Breast epithelium (tissue), 4 donors: ENCODE measurements around the gene PHB1. TPM values are rescaled to one million over a fixed set of nuclear protein-coding genes. Genes with fewer than 3 reads are reported as not detected.

Experiments
- DNase-seq, 2 donors: peaks; one replicate each; pipeline ENCODE4 v3.0.0-alpha.2; 2019; ENCODE audit warnings: low spot score in 2 of 2
- H3K27ac ChIP-seq, 2 donors: fragments of 200-600 bp; sonication (generic) in 1 of 2; one replicate each; pipeline ENCODE4 v1.5.1; 2016 to 2019; ENCODE audit warnings: mild to moderate bottlenecking in 1 of 2
- H3K27me3 ChIP-seq, 2 donors: fragments of 200-600 bp; sonication (generic) in 1 of 2; one replicate each; pipeline versions ENCODE4 v1.5.1 to v1.6.0; 2017 to 2019; ENCODE audit warnings: control low read depth in 1 of 2, mild to moderate bottlenecking in 1 of 2
- H3K36me3 ChIP-seq: fragments of 200-600 bp; one replicate; pipeline ENCODE4 v1.5.1; 2019
- H3K4me1 ChIP-seq, 2 donors: fragments of 200-600 bp; sonication (generic); one replicate each; pipeline ENCODE4 v1.5.1; 2016 to 2019; ENCODE audit warnings: control low read depth in 1 of 2
- H3K4me3 ChIP-seq, 3 donors: fragments of 200-600 bp; sonication (generic); 1 replicate in 2 of 3; 2 replicates in 1 of 3; pipeline ENCODE4 v1.5.1; 2016 to 2019; ENCODE audit warnings: mild to moderate bottlenecking in 3 of 3, moderate library complexity in 2 of 3
- H3K9me3 ChIP-seq, 2 donors: fragments of 200-600 bp; sonication (generic) in 1 of 2; one replicate each; pipeline ENCODE4 v1.5.1; 2016 to 2019; ENCODE audit warnings: control low read depth in 1 of 2
- CTCF ChIP-seq, 3 donors: fragments of 450-650 bp; IDR thresholded peaks; one replicate each; pipeline ENCODE4 v1.5.1; 2016 to 2017; ENCODE audit warnings: antibody characterized with exemption in 3 of 3, mild to moderate bottlenecking in 3 of 3, moderate library complexity in 3 of 3
- POLR2A ChIP-seq: fragments of 450-650 bp; IDR thresholded peaks from one replicate; pipeline ENCODE4 v1.6.1; 2016; ENCODE audit warnings: antibody characterized with exemption, mild to moderate bottlenecking, moderate library complexity
- POLR2AphosphoS5 ChIP-seq, 3 donors: sonication (generic); formaldehyde crosslinking; IDR thresholded peaks; one replicate each; pipeline ENCODE4 v1.6.1; 2017; ENCODE audit warnings: antibody characterized with exemption in 3 of 3
- intact Hi-C: fragments of 100-400 bp; cut with DNase I; formaldehyde crosslinking; loops from one replicate; pipeline ENCODE4 v1.15.1; 2023; ENCODE audit warnings: low total_unique reads
- total RNA-seq, 3 donors: library from RNA; depleted of rRNA; stranded (reverse); fragments of >200 nt; gene quantifications; one replicate each; pipeline ENCODE4 v1.1.0, GENCODE V29; 2016

Gene PHB1
- total RNA-seq, 3 donors from 2014 or later = 100 to 110 (median 108) TPM

DNA sequence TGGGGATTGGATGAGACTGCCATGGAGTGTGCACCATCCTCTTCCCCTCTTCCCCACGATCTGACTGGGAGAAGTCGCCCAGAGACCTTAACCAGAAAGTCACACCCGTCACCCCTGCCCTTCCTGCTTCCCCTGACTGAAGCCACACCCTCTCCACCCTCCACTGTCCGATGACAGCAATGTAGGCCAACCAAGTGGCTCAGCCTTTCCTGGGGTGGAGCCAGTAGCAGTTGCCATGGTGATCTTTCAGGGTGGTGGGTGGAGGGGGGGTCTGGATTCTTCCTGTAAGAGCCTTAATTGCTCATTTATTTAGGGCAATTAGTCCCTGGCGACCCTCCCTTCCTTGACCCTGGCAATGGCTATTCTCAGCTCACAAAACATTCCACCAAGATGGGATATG lies 37.5 kb upstream of the PHB1 start:
- Histone ChIP-seq H3K4me1 (peaks cover 0 to 5% of the 10 kb centered on the region in 2 donors), H3K27ac (no peak overlapping the region), H3K9me3 (no peaks in the 10 kb centered on the region), H3K4me3 (no peak overlapping the region), H3K36me3 (no peaks in the 10 kb centered on the region), H3K27me3 (no peaks in the 10 kb centered on the region)
- intact Hi-C loops = no loop called here
- TF ChIP-seq POLR2A = no peak
- DNase-seq = no peak

DNA sequence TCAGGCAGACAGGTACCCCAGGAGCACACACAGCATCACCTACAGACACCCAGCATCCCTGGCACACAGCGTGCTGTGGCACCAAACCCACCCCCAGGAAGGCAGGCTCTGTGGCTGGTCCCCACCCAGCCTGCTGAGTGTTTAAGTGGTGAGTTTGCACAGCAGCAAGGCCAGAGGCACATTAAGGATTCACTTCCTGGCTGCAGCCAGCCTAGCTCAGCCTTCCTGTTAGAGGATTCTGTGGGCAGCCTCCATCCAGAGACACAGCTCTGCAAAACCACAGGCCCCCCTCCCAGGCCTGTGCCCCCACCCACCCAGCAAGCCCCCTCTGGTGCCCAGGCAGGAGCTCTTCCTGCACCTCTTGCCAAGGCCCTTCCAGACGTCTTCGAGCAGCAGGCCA lies 36.1 kb upstream of the PHB1 start:
- H3K9me3 ChIP-seq = no peaks in the 10 kb centered on the region
- no peaks in the 10 kb centered on the region for H3K27me3 ChIP-seq
- intact Hi-C loops = no loop called here
- no peak overlapping the region for H3K27ac ChIP-seq
- TF ChIP-seq CTCF (IDR thresholded peaks at IDR 0.05) = no peak
- TF ChIP-seq POLR2AphosphoS5 (IDR thresholded peaks at IDR 0.05) = no peak
- TF ChIP-seq POLR2A = no peak
- no peak overlapping the region for H3K4me3 ChIP-seq
- DNase-seq = no peak
- H3K4me1 ChIP-seq = peaks cover 0 to under 1% of the 10 kb centered on the region in 2 donors
- no peaks in the 10 kb centered on the region for H3K36me3 ChIP-seq

DNA sequence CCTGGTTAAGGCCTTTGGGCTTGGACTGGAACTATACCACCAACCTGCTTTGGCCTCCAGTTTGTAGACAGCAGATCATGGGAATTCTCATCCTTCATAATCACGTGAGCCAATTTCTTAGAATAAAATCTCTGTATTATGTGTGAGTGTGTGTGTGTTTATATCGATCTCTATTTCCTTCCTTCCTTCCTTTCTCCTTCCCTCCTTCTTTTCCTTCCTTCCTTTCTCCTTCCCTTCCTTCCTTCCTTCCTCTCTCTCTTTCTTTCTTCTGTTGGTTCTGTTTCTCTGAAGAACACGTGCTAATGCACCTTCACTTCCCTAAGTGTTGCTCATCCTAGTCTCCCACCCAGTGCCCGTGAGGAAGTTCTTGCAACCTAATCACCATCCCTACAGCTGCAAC lies 35.5 kb upstream of the PHB1 start:
- DNase-seq = no peak
- H3K4me1 ChIP-seq = no peaks in the 10 kb centered on the region
- H3K27ac ChIP-seq = no peak overlapping the region
- H3K4me3 ChIP-seq = no peak overlapping the region
- no peaks in the 10 kb centered on the region for H3K27me3 ChIP-seq
- H3K36me3 ChIP-seq = no peaks in the 10 kb centered on the region
- TF ChIP-seq CTCF (IDR thresholded peaks at IDR 0.05) (no peak), POLR2AphosphoS5 (IDR thresholded peaks at IDR 0.05) (no peak), POLR2A (no peak)
- H3K9me3 ChIP-seq = no peaks in the 10 kb centered on the region
- intact Hi-C loops = no loop called here

- no peaks in the 10 kb centered on the region for H3K27me3 ChIP-seq
- H3K4me3 ChIP-seq = no peak overlapping the region
- H3K27ac ChIP-seq = no peak overlapping the region
- no peaks in the 10 kb centered on the region for H3K9me3 ChIP-seq
- H3K4me1 ChIP-seq = no peaks in the 10 kb centered on the region
- H3K36me3 ChIP-seq = no peaks in the 10 kb centered on the region
- TF ChIP-seq POLR2A (no peak), POLR2AphosphoS5 (IDR thresholded peaks at IDR 0.05) (no peak), CTCF (IDR thresholded peaks at IDR 0.05) (no peak)
- DNase-seq = no peak
- intact Hi-C loops = no loop called here
These were observed 33.1 kb upstream of the PHB1 start for GRCh38 chr17:49447628-49448302.

- H3K27me3 ChIP-seq = no peaks in the 10 kb centered on the region
- no peak overlapping the region for H3K27ac ChIP-seq
- H3K4me3 ChIP-seq = no peak overlapping the region
- DNase-seq = no peak
- TF ChIP-seq CTCF (IDR thresholded peaks at IDR 0.05) (no peak), POLR2AphosphoS5 (IDR thresholded peaks at IDR 0.05) (no peak)
- intact Hi-C loops = no loop called here
- H3K9me3 ChIP-seq = no peaks in the 10 kb centered on the region
- no peaks in the 10 kb centered on the region for H3K4me1 ChIP-seq
- no peaks in the 10 kb centered on the region for H3K36me3 ChIP-seq
These were observed 30.9 kb upstream of the PHB1 start for GRCh38 chr17:49445591-49445990.

- intact Hi-C loops = no loop called here
- TF ChIP-seq CTCF (IDR thresholded peaks at IDR 0.05) = no peak
- TF ChIP-seq POLR2A = no peak
- no peak for TF ChIP-seq POLR2AphosphoS5 (IDR thresholded peaks at IDR 0.05)
- Histone ChIP-seq H3K4me1 (no peaks in the 10 kb centered on the region), H3K4me3 (no peak overlapping the region), H3K9me3 (no peaks in the 10 kb centered on the region), H3K36me3 (no peaks in the 10 kb centered on the region), H3K27me3 (peaks cover 0 to 7% of the 10 kb centered on the region in 2 donors), H3K27ac (no peak overlapping the region)
- no peak for DNase-seq
These were observed 29.7 kb upstream of the PHB1 start for GRCh38 chr17:49444384-49444783.
